Measurements from ENCODE around the gene ANKDD1A. TPM values are rescaled to one million over a fixed set of nuclear protein-coding genes. Genes with fewer than 3 reads are reported as not detected.

ANKDD1A gene
- total RNA-seq, 4 donors from 2014 or later, result 0.82 to 7.1 (median 3.2) TPM

GRCh38 chr15:64942356-64942755, 30.7 kb downstream of the ANKDD1A start:
- H3K9me3 ChIP-seq, result no peaks in the 10 kb centered on the region
- H3K36me3 ChIP-seq, result no peaks in the 10 kb centered on the region
- in situ Hi-C loops (cut with MboI; ENCODE audit: low pct_ligation_motif_present in 1 of 4, low pct_unique_long_range_greater_than_20kb in 1 of 4, low sequenced_read_pairs in 3 of 4), result no loop called here
- no peak overlapping the region for H3K4me3 ChIP-seq
- H3K27me3 ChIP-seq, result no peaks in the 10 kb centered on the region
- H3K27ac ChIP-seq, result no peak overlapping the region
- TF ChIP-seq EP300 (IDR thresholded peaks at IDR 0.05; ENCODE audit: low read depth), result no peak
- TF ChIP-seq POLR2AphosphoS5 (IDR thresholded peaks at IDR 0.05), result no peak
- H3K4me1 ChIP-seq, result no peaks in the 10 kb centered on the region
- DNase-seq, result no peak
- WGBS, 2 donors (ENCODE audit: low coverage in 1 of 2), result 80 to 85% methylated on average over 2 to 8 of the region's 8 CpGs
- intact Hi-C loops (cut with DNase I; ENCODE audit: low total_unique reads), result no loop called here

DNA sequence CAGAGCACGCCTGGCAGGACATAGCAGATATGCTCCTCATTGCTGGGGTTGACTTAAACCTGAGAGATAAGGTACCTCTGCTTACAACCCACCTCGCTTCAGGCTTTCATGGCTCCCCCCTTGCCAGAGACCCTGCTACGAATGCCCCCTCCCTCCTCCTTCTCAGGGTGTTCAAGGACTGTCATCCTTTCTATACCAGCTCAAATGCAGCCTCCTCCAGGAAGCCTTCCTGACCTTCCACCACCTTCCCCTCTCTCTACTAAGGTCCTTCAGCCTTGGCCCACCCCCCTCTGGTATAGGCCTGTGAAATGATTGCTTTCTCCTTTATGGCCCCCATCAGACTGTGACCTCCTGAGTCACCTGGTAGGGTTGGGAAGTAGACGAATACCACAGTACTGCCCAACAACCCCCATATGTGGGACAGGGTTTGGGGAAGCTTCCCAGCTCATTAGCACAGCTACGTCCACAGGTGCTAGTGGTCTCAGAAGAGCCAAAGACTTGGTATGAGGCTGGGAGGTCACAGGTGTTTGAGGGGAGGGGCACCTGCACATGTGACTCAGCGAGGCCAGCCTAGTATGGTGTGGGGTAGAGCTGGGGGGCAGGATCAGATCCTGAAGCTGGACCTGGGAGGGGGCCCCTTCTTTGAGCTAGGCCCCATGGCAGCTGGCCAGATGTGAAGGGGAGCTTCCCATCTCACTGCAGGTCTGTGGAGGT, 32.0 kb downstream of the ANKDD1A start:
- Histone ChIP-seq H3K9me3 (no peaks in the 10 kb centered on the region), H3K27me3 (no peaks in the 10 kb centered on the region), H3K4me1 (no peaks in the 10 kb centered on the region), H3K27ac (no peak overlapping the region), H3K4me3 (no peak overlapping the region), H3K36me3 (no peaks in the 10 kb centered on the region)
- in situ Hi-C loops (cut with MboI; ENCODE audit: low pct_ligation_motif_present in 1 of 4, low pct_unique_long_range_greater_than_20kb in 1 of 4, low sequenced_read_pairs in 3 of 4), result no loop called here
- no peak for TF ChIP-seq EP300 (IDR thresholded peaks at IDR 0.05; ENCODE audit: low read depth)
- TF ChIP-seq POLR2AphosphoS5 (IDR thresholded peaks at IDR 0.05), result no peak
- no peak for TF ChIP-seq POLR2A (IDR thresholded peaks at IDR 0.05)
- TF ChIP-seq, protein P1, sequence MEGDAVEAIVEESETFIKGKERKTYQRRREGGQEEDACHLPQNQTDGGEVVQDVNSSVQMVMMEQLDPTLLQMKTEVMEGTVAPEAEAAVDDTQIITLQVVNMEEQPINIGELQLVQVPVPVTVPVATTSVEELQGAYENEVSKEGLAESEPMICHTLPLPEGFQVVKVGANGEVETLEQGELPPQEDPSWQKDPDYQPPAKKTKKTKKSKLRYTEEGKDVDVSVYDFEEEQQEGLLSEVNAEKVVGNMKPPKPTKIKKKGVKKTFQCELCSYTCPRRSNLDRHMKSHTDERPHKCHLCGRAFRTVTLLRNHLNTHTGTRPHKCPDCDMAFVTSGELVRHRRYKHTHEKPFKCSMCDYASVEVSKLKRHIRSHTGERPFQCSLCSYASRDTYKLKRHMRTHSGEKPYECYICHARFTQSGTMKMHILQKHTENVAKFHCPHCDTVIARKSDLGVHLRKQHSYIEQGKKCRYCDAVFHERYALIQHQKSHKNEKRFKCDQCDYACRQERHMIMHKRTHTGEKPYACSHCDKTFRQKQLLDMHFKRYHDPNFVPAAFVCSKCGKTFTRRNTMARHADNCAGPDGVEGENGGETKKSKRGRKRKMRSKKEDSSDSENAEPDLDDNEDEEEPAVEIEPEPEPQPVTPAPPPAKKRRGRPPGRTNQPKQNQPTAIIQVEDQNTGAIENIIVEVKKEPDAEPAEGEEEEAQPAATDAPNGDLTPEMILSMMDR (IDR thresholded peaks at IDR 0.05), result no peak
- intact Hi-C loops (cut with DNase I; ENCODE audit: low total_unique reads), result no loop called here
- 82 to 83% methylated on average over 2 to 6 of the region's 6 CpGs for WGBS, 2 donors (ENCODE audit: low coverage in 1 of 2)
- DNase-seq, result no peak

DNA sequence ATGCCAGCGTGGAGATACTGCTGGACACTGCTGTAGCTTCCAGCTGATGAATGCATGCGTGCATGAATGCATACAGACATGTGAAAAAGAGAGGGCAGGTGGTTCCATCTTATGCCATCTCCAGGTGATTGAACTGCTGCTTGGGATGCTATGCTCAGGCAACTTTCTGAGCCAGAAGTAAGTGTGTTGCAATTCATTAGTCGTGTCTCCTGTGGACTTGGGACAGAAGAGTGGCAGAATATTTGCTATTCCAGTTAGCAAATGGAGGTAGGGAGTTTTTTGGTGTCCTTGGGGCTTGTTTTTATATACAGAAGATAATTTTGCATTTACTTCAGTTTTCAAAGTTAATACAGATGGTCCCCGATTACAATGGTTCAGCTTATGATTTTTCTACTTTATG, 33.3 kb downstream of the ANKDD1A start:
- WGBS, 2 donors (ENCODE audit: low coverage in 1 of 2), result 64 to 90% methylated on average over 3 to 4 of the region's 4 CpGs

GRCh38 chr15:64947211-64947610, 35.5 kb downstream of the ANKDD1A start:
- Histone ChIP-seq H3K9me3 (no peaks in the 10 kb centered on the region), H3K36me3 (no peaks in the 10 kb centered on the region), H3K4me1 (no peaks in the 10 kb centered on the region), H3K27me3 (no peaks in the 10 kb centered on the region), H3K27ac (no peak overlapping the region), H3K4me3 (no peak overlapping the region)
- 83 to 93% methylated on average over 2 to 8 of the region's 10 CpGs for WGBS, 2 donors (ENCODE audit: low coverage in 1 of 2)
- intact Hi-C loops (cut with DNase I; ENCODE audit: low total_unique reads) (no loop called here), in situ Hi-C loops (cut with MboI; ENCODE audit: low pct_ligation_motif_present in 1 of 4, low pct_unique_long_range_greater_than_20kb in 1 of 4, low sequenced_read_pairs in 3 of 4) (no loop called here)
- TF ChIP-seq, protein P1 (IDR thresholded peaks at IDR 0.05), result no peak
- TF ChIP-seq EP300 (IDR thresholded peaks at IDR 0.05; ENCODE audit: low read depth) (no peak), POLR2AphosphoS5 (IDR thresholded peaks at IDR 0.05) (no peak), POLR2A (IDR thresholded peaks at IDR 0.05) (no peak)
- no peak for DNase-seq

More for the DNA sequence above, 33.3 kb downstream of the ANKDD1A start:
- in situ Hi-C loops (cut with MboI; ENCODE audit: low pct_ligation_motif_present in 1 of 4, low pct_unique_long_range_greater_than_20kb in 1 of 4, low sequenced_read_pairs in 3 of 4), result no loop called here
- Histone ChIP-seq H3K4me3 (no peak overlapping the region), H3K27ac (no peak overlapping the region), H3K27me3 (no peaks in the 10 kb centered on the region), H3K9me3 (no peaks in the 10 kb centered on the region), H3K36me3 (no peaks in the 10 kb centered on the region), H3K4me1 (no peaks in the 10 kb centered on the region)
- intact Hi-C loops (cut with DNase I; ENCODE audit: low total_unique reads), result no loop called here
- TF ChIP-seq POLR2AphosphoS5 (IDR thresholded peaks at IDR 0.05) (no peak), POLR2A (IDR thresholded peaks at IDR 0.05) (no peak), EP300 (IDR thresholded peaks at IDR 0.05; ENCODE audit: low read depth) (no peak)
- TF ChIP-seq, protein P1 (IDR thresholded peaks at IDR 0.05), result no peak
- no peak for DNase-seq

Data from transverse colon (tissue), 4 donors.